SHP77 treated with DMSO at 0.1 percent for 48 hours (cell line): Measurements from ENCODE around the gene UBXN4.
"Not testable (repeated sequence)": the region's sequence is repeated elsewhere in the genome, so short reads cannot be mapped to it uniquely, and the experiment has no call there.

Experiments used
- DNase-seq: peaks from one replicate; lab custom pipeline; 2025; lab: John Stamatoyannopoulos, UW

UBXN4 gene

DNA sequence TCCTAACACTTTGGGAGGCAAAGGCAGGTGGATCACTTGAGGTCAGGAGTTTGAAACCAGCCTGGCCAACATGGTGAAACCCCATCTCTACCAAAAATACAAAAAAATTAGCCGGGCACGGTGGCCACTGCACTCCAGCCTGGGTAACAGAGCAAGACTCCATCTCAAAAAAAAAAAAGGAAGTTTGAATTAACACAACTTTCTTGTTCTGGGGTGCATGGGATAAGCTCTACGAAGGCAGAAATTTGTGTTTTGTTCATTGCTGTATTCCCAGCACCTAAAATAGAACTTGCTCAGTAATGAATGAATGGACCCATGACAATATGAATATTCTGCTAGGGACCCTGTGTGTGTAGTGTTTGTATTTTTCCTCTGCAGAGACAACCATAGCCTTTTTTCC is 66.2 kb downstream of the UBXN4 start:
- not testable (repeated sequence) for DNase-seq

DNA sequence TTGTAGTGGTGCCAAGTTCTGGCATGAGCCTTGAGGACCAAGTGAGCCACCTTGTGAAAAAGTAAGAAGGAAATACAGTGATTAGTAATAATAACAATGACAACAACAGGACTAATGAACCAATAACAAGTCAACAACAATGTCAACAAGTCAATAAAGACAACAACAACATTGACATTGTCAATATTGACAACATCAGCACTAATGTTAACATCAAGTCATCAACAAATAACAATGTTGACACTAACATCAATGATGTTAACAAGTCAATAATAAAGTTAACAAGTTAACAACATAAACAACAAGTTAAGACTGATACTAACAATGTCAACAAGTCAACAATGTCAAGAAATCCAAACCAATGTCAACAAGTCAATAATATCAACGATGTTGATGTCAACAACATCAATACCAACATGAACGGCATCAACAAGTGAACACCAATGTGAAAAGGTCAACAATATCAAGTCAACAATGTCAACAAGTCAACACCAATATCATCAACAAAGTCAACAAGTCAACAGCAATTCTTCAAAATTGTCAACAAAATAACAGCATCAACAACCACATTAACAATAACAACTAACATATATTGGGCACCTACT is 71.4 kb downstream of the UBXN4 start:
- DNase-seq, result no peak

DNA sequence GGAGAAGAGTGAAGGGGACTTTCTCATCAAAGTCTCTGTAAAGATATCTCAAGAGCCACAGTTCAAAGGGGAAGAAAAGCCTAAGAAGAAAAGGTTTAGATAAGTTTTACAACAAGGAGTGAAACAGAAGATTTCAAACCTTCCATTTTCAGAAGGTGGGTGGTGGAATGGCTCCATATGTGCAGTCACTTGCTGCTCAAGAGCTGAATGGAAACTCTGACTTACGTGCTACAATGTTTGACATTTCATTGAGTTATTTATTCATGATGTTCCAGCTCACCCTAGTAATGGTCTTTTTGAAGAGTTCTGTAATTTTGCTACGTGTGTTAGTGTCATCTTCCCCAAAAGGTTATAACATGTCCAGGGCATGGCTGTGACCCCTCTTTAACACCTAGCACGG is 73.6 kb downstream of the UBXN4 start:
- no peak for DNase-seq

DNA sequence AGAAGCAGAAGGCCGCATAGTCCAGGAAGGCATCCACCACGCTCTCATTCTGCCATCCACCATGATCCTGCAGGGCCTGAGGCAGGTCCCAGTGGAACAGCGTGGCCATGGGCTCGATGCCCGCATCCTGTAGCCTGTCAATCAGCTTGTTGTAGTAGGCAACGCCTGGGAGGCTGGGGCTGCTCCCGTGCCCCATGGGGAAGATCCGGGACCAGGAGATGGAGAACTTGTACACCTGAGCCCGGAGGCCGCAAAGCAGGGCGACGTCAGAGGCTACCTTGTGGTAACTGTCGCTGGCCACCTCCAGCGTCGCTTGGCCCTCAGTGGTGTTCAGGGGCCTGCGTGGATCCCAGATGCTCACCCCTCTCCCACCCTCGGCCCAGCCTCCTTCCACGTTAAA is 75.8 kb downstream of the UBXN4 start:
- no peak for DNase-seq

DNA sequence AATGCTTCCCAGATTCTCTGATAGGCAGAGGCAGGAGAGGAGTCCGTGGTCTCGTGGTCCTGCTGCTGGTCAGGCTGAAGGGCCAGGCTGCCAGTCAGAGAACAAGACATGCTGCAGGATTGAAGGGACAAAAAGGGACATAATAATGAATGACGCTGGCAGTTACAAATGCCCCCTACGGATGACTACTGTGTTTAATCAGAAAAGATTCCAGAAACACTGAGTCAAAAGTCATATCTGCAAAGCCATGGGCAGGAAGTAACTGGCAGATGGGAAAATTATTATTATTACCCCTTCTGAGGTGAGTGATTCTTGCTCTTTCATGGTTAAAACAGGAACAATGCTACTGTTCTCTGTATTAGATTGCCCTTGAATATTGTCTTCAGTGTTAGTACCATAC is 76.3 kb downstream of the UBXN4 start:
- DNase-seq, result no peak

DNA sequence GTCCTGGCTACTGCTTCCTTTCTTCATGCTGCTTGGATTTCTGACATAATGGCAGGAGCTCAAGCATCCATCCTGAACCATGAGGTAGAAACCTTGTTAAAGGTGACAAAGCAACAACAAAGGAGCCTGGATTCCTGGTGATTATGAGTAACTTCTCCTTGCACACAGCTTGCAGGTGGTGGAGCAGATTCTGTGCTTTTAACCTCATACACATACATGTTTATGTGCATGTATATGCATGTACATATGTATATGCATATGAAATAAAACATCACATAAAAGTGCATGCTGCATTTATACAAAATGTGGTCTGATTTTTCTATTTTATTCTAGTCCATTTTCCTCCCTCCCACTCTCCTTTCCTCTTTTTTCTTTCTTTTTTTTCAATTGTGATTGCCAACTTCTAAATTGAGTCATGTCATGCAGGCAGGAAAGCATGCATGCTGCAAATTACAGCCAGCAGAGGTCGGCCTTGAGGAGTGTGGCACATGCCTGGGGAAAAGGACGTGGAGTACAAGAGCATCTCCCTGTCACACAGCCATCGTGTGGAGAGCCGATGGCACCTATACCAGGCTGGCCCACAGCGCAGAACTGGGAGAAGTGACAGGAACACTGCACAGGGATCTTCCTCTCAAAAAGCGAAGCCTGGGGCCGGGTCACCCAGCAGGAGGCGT is 77.4 kb downstream of the UBXN4 start:
- no peak for DNase-seq

DNA sequence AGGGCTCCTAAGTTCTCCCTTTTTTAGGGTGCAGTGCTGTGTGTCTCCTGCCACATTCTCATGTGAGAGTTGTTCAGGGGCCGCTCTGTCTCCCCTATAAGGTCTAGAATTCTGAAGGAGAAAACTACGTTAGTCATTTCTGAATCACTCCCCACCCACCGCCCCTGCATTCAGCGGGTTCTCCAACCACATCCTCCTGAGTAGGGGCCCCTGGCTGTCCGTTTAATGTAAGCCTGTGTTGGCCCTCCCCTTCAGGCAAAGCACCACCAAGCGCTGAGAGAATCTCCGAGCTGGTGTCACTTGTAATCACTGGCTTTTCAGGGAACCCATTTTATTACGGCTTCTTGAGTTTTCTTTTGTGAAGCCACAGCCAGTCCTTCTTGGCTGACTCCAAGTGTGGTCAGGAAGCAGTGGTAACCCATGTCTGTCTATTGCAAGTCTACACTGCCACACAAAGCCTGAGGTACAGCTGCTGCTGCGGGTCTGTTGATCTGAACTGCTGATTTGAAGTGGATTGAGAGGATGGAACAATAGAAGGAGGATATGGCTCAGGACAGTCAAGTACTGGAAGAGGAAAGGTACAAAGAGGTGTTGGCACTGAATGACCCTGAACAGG is 78.5 kb downstream of the UBXN4 start:
- DNase-seq, result no peak

DNA sequence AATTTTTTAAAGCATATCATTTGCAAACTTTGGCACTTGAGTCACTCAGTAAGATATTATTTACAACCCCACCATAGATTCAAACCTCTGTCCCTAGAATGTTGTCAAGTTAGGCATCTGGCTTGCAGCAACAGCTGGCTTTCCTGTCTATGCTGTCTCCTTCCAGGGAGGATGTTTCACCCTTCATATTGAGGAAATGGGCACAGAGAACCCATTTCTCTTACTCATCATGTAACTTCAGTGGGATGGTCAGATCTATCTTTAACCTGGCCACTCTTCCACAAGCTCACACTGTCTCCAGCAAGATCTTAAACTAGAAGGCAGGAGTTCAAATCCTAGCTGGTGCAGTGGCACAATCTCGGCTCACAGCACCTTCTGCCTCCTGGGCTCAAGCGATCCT is 79.5 kb downstream of the UBXN4 start:
- no peak for DNase-seq

DNA sequence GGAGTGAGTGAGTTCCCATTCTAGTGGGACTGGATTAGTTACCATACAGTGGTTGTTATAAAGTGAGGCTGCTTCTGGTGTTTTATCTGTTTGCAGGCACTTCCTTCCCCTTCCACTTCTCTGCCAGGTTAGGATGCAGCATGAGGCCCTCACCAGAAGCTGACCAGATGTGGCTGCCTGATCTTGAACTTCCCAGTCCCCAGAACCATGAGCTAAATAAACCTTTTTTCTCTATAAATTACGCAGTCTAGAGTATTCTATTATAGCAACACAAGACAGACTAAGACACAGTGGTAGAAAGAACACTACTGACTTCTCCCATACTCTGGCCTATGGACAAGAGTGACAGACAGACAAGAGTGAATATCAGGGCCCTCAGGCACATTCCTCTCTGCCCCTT is 81.2 kb downstream of the UBXN4 start:
- no peak for DNase-seq

DNA sequence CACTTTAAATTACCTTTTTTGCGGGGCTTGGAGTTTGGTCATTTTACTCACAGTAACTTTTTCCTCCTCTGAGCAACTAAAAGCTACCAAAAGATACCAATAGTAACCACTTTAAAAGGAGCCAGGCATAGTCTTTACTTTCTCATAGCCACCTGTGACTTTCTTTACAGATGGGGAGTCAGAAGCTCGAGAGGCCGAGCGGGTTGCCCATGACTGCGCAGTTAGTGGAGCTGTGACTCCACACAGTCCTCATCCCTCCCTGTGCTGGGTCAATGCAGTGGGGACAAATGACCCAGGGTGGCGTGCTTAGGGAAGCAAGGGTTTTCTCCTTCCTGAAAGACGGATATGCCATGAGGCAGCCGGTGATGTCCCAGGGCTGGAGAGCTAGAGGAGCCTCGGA is 83.5 kb downstream of the UBXN4 start:
- DNase-seq, result no peak

DNA sequence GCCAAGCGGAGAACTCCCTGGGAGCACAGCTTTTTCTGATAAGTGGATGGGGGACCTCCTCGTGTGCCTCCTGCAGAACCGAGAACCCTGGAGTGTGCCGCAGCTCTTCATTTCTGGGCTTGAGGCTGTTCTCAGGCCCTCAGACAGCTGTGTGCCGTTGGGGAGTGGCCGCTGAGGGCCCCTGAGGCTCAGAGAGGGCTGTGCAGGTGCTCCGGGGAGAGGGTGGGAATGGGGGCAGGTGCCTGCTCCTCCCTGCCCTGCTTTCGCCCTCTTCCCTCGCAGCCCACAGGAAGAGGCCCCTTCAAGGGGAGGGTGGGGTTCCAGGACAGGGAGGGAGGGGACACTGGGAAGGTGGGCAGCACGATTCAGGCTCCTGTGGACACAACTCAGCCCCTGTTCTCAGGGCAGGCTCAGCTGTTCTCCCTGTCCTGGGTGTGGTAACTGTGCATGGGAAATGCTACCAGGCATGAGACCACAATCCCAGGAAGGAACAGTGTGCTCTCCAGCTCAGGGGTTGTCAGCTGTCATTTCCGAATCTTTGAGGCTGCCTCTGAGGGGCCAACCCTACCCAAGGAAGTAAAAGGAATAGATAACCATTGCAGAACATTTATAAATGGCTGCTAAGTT is 84.0 kb downstream of the UBXN4 start:
- DNase-seq, result no peak

DNA sequence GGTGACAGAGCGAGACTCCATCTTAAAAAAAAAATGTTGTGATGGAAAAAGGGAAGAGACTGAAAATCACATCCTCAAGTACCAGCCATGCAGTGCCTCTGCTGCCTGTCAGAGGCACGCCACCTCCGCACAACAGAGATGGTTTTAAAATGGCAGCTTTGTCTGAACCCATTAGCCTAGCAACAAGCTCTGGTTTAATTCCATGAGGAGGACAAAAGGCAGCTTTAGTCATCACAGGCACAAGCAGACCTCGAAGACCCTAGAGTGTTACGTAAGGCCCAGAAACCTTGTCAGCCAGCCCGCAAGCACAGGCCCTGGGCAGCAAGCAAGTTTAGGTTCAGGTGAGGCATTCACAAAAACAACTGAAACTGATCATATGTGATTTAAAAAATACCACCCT is 84.9 kb downstream of the UBXN4 start:
- DNase-seq, result no peak

DNA sequence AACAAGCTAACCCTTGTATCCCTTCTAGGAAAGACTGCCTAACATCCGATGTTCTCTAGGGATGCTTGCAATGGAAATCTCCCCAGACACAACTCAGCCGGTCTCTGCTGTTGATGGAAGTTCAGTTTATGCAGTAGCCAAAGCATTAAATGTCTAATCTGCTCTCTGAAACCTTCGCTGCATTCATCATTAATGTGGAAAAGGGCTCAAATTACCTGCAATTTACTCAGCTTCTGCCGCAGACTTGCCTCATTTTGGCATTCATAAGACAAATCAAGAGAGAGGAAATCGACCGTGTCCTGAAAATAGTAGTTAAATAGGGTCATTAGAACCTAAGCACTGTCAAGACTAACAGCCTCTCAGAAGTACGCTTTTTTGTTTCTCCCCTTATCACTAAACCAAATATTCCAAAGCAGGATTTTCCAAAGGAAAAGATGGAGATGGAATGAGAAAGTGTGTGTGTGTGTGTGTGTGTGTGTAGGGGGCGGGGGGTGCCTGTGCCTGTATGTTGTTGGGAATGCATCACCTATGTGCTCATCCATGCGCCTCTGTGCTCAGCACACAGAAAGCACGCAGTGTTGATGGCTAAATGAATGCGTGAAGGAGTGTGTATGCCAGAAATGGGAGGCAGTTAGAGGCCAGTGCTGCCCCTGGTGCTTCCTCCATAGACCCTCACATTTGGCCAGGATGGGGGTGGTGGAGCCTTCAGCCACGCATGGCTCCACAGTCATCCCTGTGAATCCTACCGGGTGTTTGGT is 87.9 kb downstream of the UBXN4 start:
- DNase-seq, result no peak

DNA sequence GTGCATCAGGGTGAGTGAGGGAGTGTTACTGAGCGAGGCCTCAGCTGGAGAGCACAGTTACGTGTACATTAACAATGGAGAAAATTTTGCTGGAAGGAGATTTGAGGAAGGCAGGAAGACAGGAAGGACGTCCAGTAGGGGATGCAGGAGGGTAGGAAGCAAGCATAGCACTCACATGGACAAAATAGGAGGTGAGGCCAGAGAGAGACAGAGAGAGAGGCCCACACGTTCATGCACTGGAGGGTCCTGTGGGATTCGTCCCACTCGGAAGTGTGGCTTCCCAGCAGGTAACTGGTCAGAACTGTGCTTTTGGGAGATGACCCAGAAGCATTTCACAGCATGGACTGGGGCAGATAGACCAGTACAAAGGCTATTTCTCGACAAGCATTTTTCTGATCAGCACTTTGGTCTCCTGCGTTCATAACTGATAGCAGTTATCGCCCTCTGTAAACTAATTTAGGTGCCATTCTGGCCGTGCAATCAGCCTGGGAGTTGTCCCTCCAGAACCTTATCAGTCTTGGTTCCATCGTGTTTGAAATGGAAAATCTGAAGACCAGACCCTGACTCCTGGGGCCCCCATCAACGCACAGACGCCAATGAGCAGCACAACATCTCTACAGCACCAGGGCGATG is 89.6 kb downstream of the UBXN4 start:
- DNase-seq, result no peak

DNA sequence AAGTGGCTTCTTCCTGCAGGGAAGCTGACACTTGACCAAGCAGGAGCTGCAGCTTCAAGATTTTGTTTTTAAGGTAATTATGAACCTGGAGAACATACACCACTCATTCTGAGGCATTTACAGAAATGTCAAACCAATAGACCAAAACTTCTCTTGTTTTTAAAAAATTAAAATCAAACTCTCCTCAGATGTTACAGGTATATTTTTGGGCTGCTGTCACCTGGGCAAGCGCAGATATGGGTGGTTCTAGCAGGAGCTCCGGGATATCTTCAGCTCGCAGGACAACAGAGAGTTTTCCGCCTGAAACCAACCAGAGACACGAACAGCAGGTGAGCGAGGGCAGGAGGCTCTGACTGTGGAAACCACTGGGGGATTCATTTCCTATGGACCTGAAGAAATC is 91.2 kb downstream of the UBXN4 start:
- DNase-seq, result no peak
